Neural progenitor cell (in vitro differentiated cells): ENCODE measurements around the gene CDCP1.

Experiments
- CTCF ChIP-seq: fragments of 200-600 bp; sonication (generic); IDR thresholded peaks from 2 replicates; pipeline ENCODE4 v1.5.1; 2017; ENCODE audit warnings: antibody characterized with exemption, mild to moderate bottlenecking
- EZH2 ChIP-seq: fragments of 200-600 bp; sonication (generic); IDR thresholded peaks from 2 replicates; pipeline ENCODE4 v1.6.1; 2017; ENCODE audit warnings: antibody characterized with exemption, mild to moderate bottlenecking, moderate library complexity

GRCh38 chr3:45103753-45104714 lies 42.1 kb downstream of the CDCP1 start:
- TF ChIP-seq CTCF (no peak), EZH2 (no peak)
